SK-N-SH (cell line): ENCODE measurements around the gene SNRPA1. TPM values are rescaled to one million over a fixed set of nuclear protein-coding genes. Genes with fewer than 3 reads are reported as not detected.

Source experiments
- CTCF ChIA-PET: fragments of 300-600, 350-600 bp; formaldehyde crosslinking; extraction: SDS; loops from one replicate; lab custom pipeline; 2021; lab: Yijun Ruan, JAX
- POLR2A ChIA-PET: fragments of 350-600 bp; sonication (Branson Sonifier 250); formaldehyde crosslinking; extraction: SDS; loops from one replicate; lab custom pipeline; 2020; ENCODE audit warnings: antibody characterized with exemption, inconsistent platforms; lab: Yijun Ruan, JAX
- DNase-seq: peaks from one replicate; pipeline ENCODE4 v3.0.0; 2012
- H2AFZ ChIP-seq: fragments of 200-600 bp; sonication (generic); 2 replicates; pipeline ENCODE4 v1.8.1; 2016; ENCODE audit warnings: antibody characterized with exemption, mild to moderate bottlenecking, low read depth
- H3F3A ChIP-seq: fragments of 200-600 bp; sonication (generic); replicated peaks from 2 replicates; pipeline ENCODE3; 2016; ENCODE audit warnings: antibody characterized with exemption, mild to moderate bottlenecking; ENCODE audit not compliant: insufficient read depth
- H3K27ac ChIP-seq, 2 experiments: fragments of 200-500 bp in 1 of 2; fragments of 200-600 bp in 1 of 2; sonication (Bioruptor generic) in 1 of 2; sonication (generic), shearing (Covaris generic) in 1 of 2; 2 replicates each; pipeline versions ENCODE4 v1.5.1 to v1.6.1; 2014 to 2016; ENCODE audit warnings: low read depth in 2 of 2, inconsistent platforms in 1 of 2, low read length in 1 of 2, mild to moderate bottlenecking in 1 of 2, mixed read lengths in 1 of 2
- H3K27me3 ChIP-seq: fragments of 200-600 bp; sonication (generic), shearing (Covaris generic); 2 replicates; pipeline ENCODE4 v1.6.1; 2016; ENCODE audit warnings: mixed run types; ENCODE audit not compliant: insufficient read depth
- H3K36me3 ChIP-seq, 2 experiments: fragments of 200-500 bp in 1 of 2; fragments of 200-600 bp in 1 of 2; sonication (Bioruptor generic) in 1 of 2; sonication (generic) in 1 of 2; replicated peaks in 1 of 2; 2 replicates each; pipeline versions ENCODE3 to v1.5.1; 2014 to 2016; ENCODE audit warnings: low read length in 1 of 2, mild to moderate bottlenecking in 1 of 2; ENCODE audit not compliant: insufficient read depth in 2 of 2, control insufficient read depth in 1 of 2
- H3K4me1 ChIP-seq, 2 experiments: fragments of 200-500 bp in 1 of 2; fragments of 200-600 bp in 1 of 2; sonication (Bioruptor generic) in 1 of 2; sonication (generic), shearing (Covaris generic) in 1 of 2; 2 replicates each; pipeline versions ENCODE4 v1.5.1 to v1.6.1; 2014 to 2016; ENCODE audit warnings: low read depth in 1 of 2, low read length in 1 of 2, mixed run types in 1 of 2; ENCODE audit not compliant: insufficient read depth in 2 of 2, control insufficient read depth in 1 of 2
- H3K4me2 ChIP-seq: fragments of 200-600 bp; sonication (generic), shearing (Covaris generic); 2 replicates; pipeline ENCODE4 v1.6.1; 2017; ENCODE audit warnings: mixed run types
- H3K4me3 ChIP-seq, 2 experiments: fragments of 200-500 bp in 1 of 2; fragments of 200-600 bp in 1 of 2; sonication (Bioruptor generic) in 1 of 2; sonication (generic), shearing (Covaris generic) in 1 of 2; 2 replicates each; pipeline versions ENCODE4 v1.5.1 to v1.8.1; 2014 to 2016; ENCODE audit warnings: low read depth in 2 of 2, inconsistent platforms in 1 of 2, low read length in 1 of 2, mild to moderate bottlenecking in 1 of 2, mixed read lengths in 1 of 2, moderate library complexity in 1 of 2
- H3K79me2 ChIP-seq: fragments of 200-600 bp; sonication (generic); 2 replicates; pipeline ENCODE4 v1.8.1; 2017; ENCODE audit warnings: mild to moderate bottlenecking; ENCODE audit not compliant: insufficient read depth
- H3K9ac ChIP-seq: fragments of 200-600 bp; sonication (generic); 2 replicates; pipeline ENCODE4 v1.6.1; 2017; ENCODE audit warnings: mixed run types
- H3K9me2 ChIP-seq: fragments of 200-600 bp; sonication (generic); 2 replicates; pipeline ENCODE4 v1.6.1; 2017; ENCODE audit warnings: mixed run types
- H3K9me3 ChIP-seq: fragments of 200-600 bp; sonication (generic); 2 replicates; pipeline ENCODE4 v1.6.1; 2017; ENCODE audit warnings: mixed run types, mild to moderate bottlenecking, moderate library complexity
- H4K20me1 ChIP-seq: fragments of 200-600 bp; sonication (generic); 2 replicates; pipeline ENCODE4 v1.6.1; 2017; ENCODE audit warnings: mild to moderate bottlenecking, mixed run types; ENCODE audit not compliant: insufficient read depth
- CTCF ChIP-seq: fragments of 200-600 bp; sonication (generic); IDR thresholded peaks from 2 replicates; pipeline ENCODE4 v1.6.1; 2017; ENCODE audit warnings: antibody characterized with exemption, mild to moderate bottlenecking, moderate library complexity
- EP300 ChIP-seq, 2 experiments: IDR thresholded peaks; 2 replicates each; pipeline versions ENCODE4 v1.4.0 to v1.6.1; 2012; ENCODE audit warnings: borderline replicate concordance in 1 of 2, low read depth in 1 of 2, low read length in 1 of 2
- EZH2phosphoT487 ChIP-seq: fragments of 200-600 bp; sonication (generic); IDR thresholded peaks from 2 replicates; pipeline ENCODE4 v1.6.1; 2017; ENCODE audit warnings: low read depth, mixed run types, mild to moderate bottlenecking, antibody characterized with exemption, moderate library complexity, borderline replicate concordance
- FOXJ3 ChIP-seq: sonication (generic); formaldehyde crosslinking; IDR thresholded peaks from 2 replicates; pipeline ENCODE4 v1.5.1; 2020; ENCODE audit warnings: mild to moderate bottlenecking, missing genetic modification reagents
- FOXM1 ChIP-seq: IDR thresholded peaks from 2 replicates; pipeline ENCODE4 v1.4.0; 2012; ENCODE audit warnings: low read depth, mild to moderate bottlenecking
- GABPA ChIP-seq: IDR thresholded peaks from 2 replicates; pipeline ENCODE4 v1.4.0; 2012; ENCODE audit warnings: low read depth, mild to moderate bottlenecking
- GATA2 ChIP-seq: sonication (generic); formaldehyde crosslinking; IDR thresholded peaks from 2 replicates; pipeline ENCODE4 v1.5.0; 2020; ENCODE audit warnings: mild to moderate bottlenecking, missing genetic modification reagents
- IRF3 ChIP-seq: fragments of 150-350 bp; IDR thresholded peaks from 2 replicates; pipeline ENCODE4 v1.6.1; 2016; ENCODE audit warnings: mild to moderate bottlenecking, low read depth, low read length
- MEF2A ChIP-seq: IDR thresholded peaks from 2 replicates; pipeline ENCODE4 v1.4.0; 2012; ENCODE audit warnings: low read depth, borderline replicate concordance
- NFIC ChIP-seq: IDR thresholded peaks from 2 replicates; pipeline ENCODE4 v1.4.0; 2012; ENCODE audit warnings: borderline replicate concordance
- NRF1 ChIP-seq: IDR thresholded peaks from 2 replicates; pipeline ENCODE4 v1.6.1; 2012; ENCODE audit warnings: low read depth, mild to moderate bottlenecking, low read length
- RCOR1 ChIP-seq: fragments of 150-350 bp; IDR thresholded peaks from 2 replicates; pipeline ENCODE4 v1.6.1; 2017; ENCODE audit warnings: antibody characterized with exemption, low read length
- SIN3A ChIP-seq: IDR thresholded peaks from 2 replicates; pipeline ENCODE4 v1.6.1; 2012; ENCODE audit warnings: low read depth, mild to moderate bottlenecking, low read length, moderate library complexity, borderline replicate concordance
- TEAD4 ChIP-seq: IDR thresholded peaks from 2 replicates; pipeline ENCODE4 v1.4.0; 2012; ENCODE audit warnings: mild to moderate bottlenecking, borderline replicate concordance; ENCODE audit not compliant: insufficient read depth
- USF1 ChIP-seq: IDR thresholded peaks from 2 replicates; pipeline ENCODE4 v1.4.0; 2012; ENCODE audit warnings: low read depth, borderline replicate concordance
- USF2 ChIP-seq: fragments of 150-350 bp; IDR thresholded peaks from 2 replicates; pipeline ENCODE4 v1.6.1; 2017; ENCODE audit warnings: antibody characterized with exemption, low read length, low read depth, borderline replicate concordance
- ZBTB33 ChIP-seq: IDR thresholded peaks from 2 replicates; pipeline ENCODE4 v1.4.0; 2012; ENCODE audit warnings: low read depth, borderline replicate concordance
- WGBS: methylation state at CpG from one replicate; pipeline ENCODE4 v1.1.6; 2017; ENCODE audit warnings: low lambda C conversion rate; 5-methylcytosine and 5-hydroxymethylcytosine counted together
- polyA plus RNA-seq, 3 experiments: library from polyadenylated mRNA; depleted of rRNA; stranded (reverse); fragments of >200 nt; gene quantifications; 2 replicates each; pipeline ENCODE4 v1.2.3, GENCODE V29; 2012

SNRPA1 gene
- polyA plus RNA-seq, 1 of the 3 experiments (the other 2 are of a cell fraction), result 62.3 TPM

GRCh38 chr15:101315736-101316135 is 20.7 kb upstream of the SNRPA1 start:
- Histone ChIP-seq H3K4me2 (no peak overlapping the region), H4K20me1 (no peaks in the 10 kb centered on the region), H3K36me3 (no peaks in the 10 kb centered on the region), H3K27ac (no peak overlapping the region), H3K27me3 (no peaks in the 10 kb centered on the region; the same call in 1 of the 2 replicates), H3K9ac (no peak overlapping the region), H3K9me2 (no peaks in the 10 kb centered on the region), H3F3A (no peaks in the 10 kb centered on the region), H3K4me1 (peaks cover 0 to 14% of the 10 kb centered on the region in 2 experiments; a peak in 1 of 4 replicates), H2AFZ (no peak overlapping the region), H3K79me2 (no peaks in the 10 kb centered on the region), H3K4me3 (no peak overlapping the region), H3K9me3 (no peaks in the 10 kb centered on the region)
- TF ChIP-seq IRF3 (no peak), GABPA (no peak), TEAD4 (no peak), FOXM1 (no peak), EZH2phosphoT487 (no peak), RCOR1 (no peak), EP300 (IDR thresholded peaks at IDR 0.05; ENCODE audit: borderline replicate concordance in 1 of 2, low read depth in 1 of 2, low read length in 1 of 2) (no peak), USF2 (no peak), FOXJ3 (no peak), ZBTB33 (no peak), CTCF (no peak), SIN3A (no peak), NRF1 (no peak), NFIC (no peak), GATA2 (CRISPR knock-in tag) (no peak), MEF2A (no peak), USF1 (no peak)
- DNase-seq, result no peak
- CTCF ChIA-PET, result interaction anchor here (1.1 to 1.4 kb wide), 3 partner anchors 186 to 326 kb away, joined by 3 to 4 read pairs (median 3); no protein-coding TSS in a partner anchor
- WGBS, result 48% methylated on average over 6 of the region's 10 CpGs
- POLR2A ChIA-PET, result no interaction called here
